Transverse colon (tissue), 4 donors: ENCODE measurements around the gene PDIA4. TPM values are rescaled to one million over a fixed set of nuclear protein-coding genes. Genes with fewer than 3 reads are reported as not detected.
"Not testable (repeated sequence)": the region's sequence is repeated elsewhere in the genome, so short reads cannot be mapped to it uniquely, and the experiment has no call there.

ENCODE experiments used
- DNase-seq: peaks from one replicate; pipeline ENCODE4 v3.0.0-alpha.2; 2019
- H3K27ac ChIP-seq, 4 donors: fragments of 200-600 bp; sonication (generic); 2 replicates each; pipeline ENCODE4 v1.5.1; 2016 to 2018; ENCODE audit warnings: inconsistent platforms in 4 of 4
- H3K27me3 ChIP-seq: fragments of 200-600 bp; sonication (generic); 2 replicates; pipeline ENCODE4 v1.5.1; 2017; ENCODE audit warnings: inconsistent platforms
- H3K36me3 ChIP-seq, 4 donors: fragments of 200-600 bp; sonication (generic); 2 replicates each; pipeline ENCODE4 v1.5.1; 2017 to 2019; ENCODE audit warnings: inconsistent platforms in 4 of 4
- H3K4me1 ChIP-seq, 4 donors: fragments of 200-600 bp; sonication (generic); 2 replicates each; pipeline ENCODE4 v1.5.1; 2017 to 2020; ENCODE audit warnings: inconsistent platforms in 4 of 4
- H3K4me3 ChIP-seq, 4 donors: fragments of 200-600 bp; sonication (generic); 1 replicate in 1 of 4; 2 replicates in 3 of 4; pipeline versions ENCODE4 v1.5.1 to v1.6.1; 2017 to 2019; ENCODE audit warnings: inconsistent platforms in 4 of 4
- H3K9me3 ChIP-seq, 2 donors: fragments of 200-600 bp; sonication (generic); 2 replicates each; pipeline ENCODE4 v1.5.1; 2017 to 2019; ENCODE audit warnings: inconsistent platforms in 2 of 2
- EP300 ChIP-seq: sonication (generic); formaldehyde crosslinking; IDR thresholded peaks from one replicate; pipeline ENCODE4 v1.6.1; 2017; ENCODE audit warnings: antibody characterized with exemption, low read depth
- POLR2A ChIP-seq: fragments of 450-650 bp; IDR thresholded peaks from one replicate; pipeline ENCODE4 v1.6.1; 2016; ENCODE audit warnings: antibody characterized with exemption, mild to moderate bottlenecking, moderate library complexity
- POLR2AphosphoS5 ChIP-seq, 3 donors: sonication (generic); formaldehyde crosslinking; IDR thresholded peaks; one replicate each; pipeline ENCODE4 v1.6.1; 2016; ENCODE audit warnings: antibody characterized with exemption in 3 of 3
- WGBS, 2 donors: methylation state at CpG; one replicate each; pipeline ENCODE4 v1.1.5; 2018; ENCODE audit warnings: low coverage in 1 of 2; 5-methylcytosine and 5-hydroxymethylcytosine counted together
- in situ Hi-C, 4 donors: fragments of 200-750 bp; cut with MboI; loops; one replicate each; pipeline versions ENCODE4 v1.15.0 to v1.15.1; 2017; ENCODE audit warnings: low sequenced_read_pairs in 3 of 4, low pct_ligation_motif_present in 1 of 4, low pct_unique_long_range_greater_than_20kb in 1 of 4
- intact Hi-C: fragments of 100-400 bp; cut with DNase I; formaldehyde crosslinking; loops from one replicate; pipeline ENCODE4 v1.15.1; 2023; ENCODE audit warnings: low total_unique reads
- total RNA-seq, 4 donors: library from RNA; depleted of rRNA; stranded (reverse); fragments of >200 nt; gene quantifications; one replicate each; pipeline ENCODE4 v1.1.0, GENCODE V29; 2016
- TF ChIP-seq, protein P1 (sequence below), 5 experiments: fragments of 200-600 bp in 3 of 5; fragments of 450-650 bp in 2 of 5; sonication (generic) in 3 of 5; IDR thresholded peaks; 1 replicate in 2 of 5; 2 replicates in 3 of 5; pipeline ENCODE4 v1.5.1; 2016 to 2017; ENCODE audit warnings: antibody characterized with exemption in 5 of 5, inconsistent platforms in 3 of 5, mild to moderate bottlenecking in 2 of 5, moderate library complexity in 1 of 5

Gene PDIA4
- total RNA-seq, 4 donors from 2014 or later: 44.5 to 79.5 (median 74.7) TPM

DNA sequence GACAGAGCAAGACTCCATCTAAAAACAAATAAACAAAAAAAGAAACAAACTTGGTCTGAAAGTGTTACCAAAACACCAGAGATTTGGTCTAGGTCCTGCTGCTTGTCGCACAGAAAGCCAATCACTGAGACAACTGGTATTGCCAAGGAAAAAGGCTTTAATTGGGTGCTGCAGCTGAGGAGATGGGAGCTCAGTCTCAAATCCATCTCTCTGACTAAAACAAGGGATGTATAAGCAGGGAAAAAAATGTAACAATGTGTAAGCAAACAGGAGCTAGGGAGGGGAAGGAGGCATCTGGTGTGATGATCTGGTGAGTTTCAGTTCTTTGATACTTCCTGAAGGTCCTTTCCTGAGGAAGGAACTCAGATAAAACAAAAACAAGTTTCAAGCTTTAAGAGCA lies 8.4 kb upstream of the PDIA4 start:
- no peaks in the 10 kb centered on the region for H3K4me1 ChIP-seq
- no peaks in the 10 kb centered on the region for H3K27me3 ChIP-seq
- TF ChIP-seq, protein P1, sequence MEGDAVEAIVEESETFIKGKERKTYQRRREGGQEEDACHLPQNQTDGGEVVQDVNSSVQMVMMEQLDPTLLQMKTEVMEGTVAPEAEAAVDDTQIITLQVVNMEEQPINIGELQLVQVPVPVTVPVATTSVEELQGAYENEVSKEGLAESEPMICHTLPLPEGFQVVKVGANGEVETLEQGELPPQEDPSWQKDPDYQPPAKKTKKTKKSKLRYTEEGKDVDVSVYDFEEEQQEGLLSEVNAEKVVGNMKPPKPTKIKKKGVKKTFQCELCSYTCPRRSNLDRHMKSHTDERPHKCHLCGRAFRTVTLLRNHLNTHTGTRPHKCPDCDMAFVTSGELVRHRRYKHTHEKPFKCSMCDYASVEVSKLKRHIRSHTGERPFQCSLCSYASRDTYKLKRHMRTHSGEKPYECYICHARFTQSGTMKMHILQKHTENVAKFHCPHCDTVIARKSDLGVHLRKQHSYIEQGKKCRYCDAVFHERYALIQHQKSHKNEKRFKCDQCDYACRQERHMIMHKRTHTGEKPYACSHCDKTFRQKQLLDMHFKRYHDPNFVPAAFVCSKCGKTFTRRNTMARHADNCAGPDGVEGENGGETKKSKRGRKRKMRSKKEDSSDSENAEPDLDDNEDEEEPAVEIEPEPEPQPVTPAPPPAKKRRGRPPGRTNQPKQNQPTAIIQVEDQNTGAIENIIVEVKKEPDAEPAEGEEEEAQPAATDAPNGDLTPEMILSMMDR (IDR thresholded peaks at IDR 0.05): no peak
- no peak for TF ChIP-seq EP300
- TF ChIP-seq POLR2AphosphoS5 (IDR thresholded peaks at IDR 0.05): no peak
- no peak for TF ChIP-seq POLR2A
- no peak overlapping the region for H3K4me3 ChIP-seq
- intact Hi-C loops (no loop called here), in situ Hi-C loops (no loop called here)
- DNase-seq: no peak
- H3K27ac ChIP-seq: no peak overlapping the region
- peaks cover 0 to 7% of the 10 kb centered on the region in 2 donors for H3K9me3 ChIP-seq
- WGBS, 2 donors: 96 to 100% methylated on average over 1 of the region's 1 CpG
- no peaks in the 10 kb centered on the region for H3K36me3 ChIP-seq

DNA sequence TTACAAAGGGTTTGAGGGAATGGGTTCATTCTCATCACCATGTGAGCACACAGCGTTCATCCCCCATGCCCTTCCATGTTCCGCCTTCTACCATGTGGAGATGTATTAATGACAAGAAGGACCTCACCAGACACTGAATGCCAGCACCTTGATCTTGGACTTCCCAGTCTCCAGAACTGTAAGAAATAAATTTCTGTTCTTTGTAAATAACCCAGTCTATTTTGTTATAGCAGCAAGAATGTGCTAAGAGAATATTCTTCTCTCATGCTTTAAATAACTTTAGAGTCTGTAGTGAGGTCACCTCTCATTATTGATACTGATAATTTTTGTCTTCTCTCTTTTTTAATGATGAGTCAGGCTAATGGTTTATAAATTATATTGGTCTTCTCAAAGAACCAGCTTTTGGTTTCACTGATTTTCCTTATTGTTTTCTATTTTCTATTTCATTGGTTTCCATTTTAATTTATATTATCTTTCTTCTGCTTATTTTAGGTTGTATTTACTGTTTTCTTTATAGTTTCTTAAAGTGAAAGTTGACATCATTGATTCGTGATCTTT lies 3.1 kb upstream of the PDIA4 start:
- WGBS, 2 donors: 97 to 100% methylated on average over 3 of the region's 3 CpGs

DNA sequence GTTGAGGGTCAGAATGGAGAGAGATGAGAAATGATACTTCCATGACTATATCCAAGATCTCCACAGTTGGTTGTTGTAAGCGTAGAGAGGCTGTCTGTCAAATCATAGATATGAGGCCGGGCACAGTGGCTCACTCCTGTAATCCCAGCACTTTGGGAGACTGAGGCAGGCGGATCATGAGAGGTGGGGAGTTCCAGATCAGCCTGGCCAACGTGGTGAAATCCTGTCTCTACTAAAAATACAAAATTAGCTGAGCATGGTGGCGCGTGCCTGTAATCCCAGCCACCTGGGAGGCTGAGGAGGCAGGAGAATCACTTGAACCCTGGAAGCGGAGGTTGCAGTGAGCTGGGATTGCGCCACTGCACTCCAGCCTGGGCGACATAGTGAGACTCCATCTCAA lies 2.1 kb upstream of the PDIA4 start:
- H3K9me3 ChIP-seq, H3K27me3 ChIP-seq, H3K27ac ChIP-seq, H3K36me3 ChIP-seq, in situ Hi-C loops, H3K4me3 ChIP-seq, DNase-seq, intact Hi-C loops: not testable (repeated sequence)
- peaks cover 7 to 29% (median 16%) of the 10 kb centered on the region in 4 donors for H3K4me1 ChIP-seq
- 92% methylated on average over 9 of the region's 9 CpGs; no CpG with 5 or more reads in 1 of the 2 donors for WGBS, 2 donors

More for the DNA sequence above, 3.1 kb upstream of the PDIA4 start:
- Histone ChIP-seq H3K27ac (no peak overlapping the region), H3K36me3 (no peaks in the 10 kb centered on the region), H3K9me3 (peaks cover 0 to under 1% of the 10 kb centered on the region in 2 donors), H3K27me3 (no peaks in the 10 kb centered on the region), H3K4me3 (no peak overlapping the region), H3K4me1 (peaks cover 7 to 21% (median 14%) of the 10 kb centered on the region in 4 donors)
- DNase-seq: no peak
- in situ Hi-C loops (no loop called here), intact Hi-C loops (no loop called here)
- no peak for TF ChIP-seq POLR2A
- no peak for TF ChIP-seq POLR2AphosphoS5 (IDR thresholded peaks at IDR 0.05)
- no peak for TF ChIP-seq EP300
- TF ChIP-seq, protein P1 (IDR thresholded peaks at IDR 0.05): no peak

DNA sequence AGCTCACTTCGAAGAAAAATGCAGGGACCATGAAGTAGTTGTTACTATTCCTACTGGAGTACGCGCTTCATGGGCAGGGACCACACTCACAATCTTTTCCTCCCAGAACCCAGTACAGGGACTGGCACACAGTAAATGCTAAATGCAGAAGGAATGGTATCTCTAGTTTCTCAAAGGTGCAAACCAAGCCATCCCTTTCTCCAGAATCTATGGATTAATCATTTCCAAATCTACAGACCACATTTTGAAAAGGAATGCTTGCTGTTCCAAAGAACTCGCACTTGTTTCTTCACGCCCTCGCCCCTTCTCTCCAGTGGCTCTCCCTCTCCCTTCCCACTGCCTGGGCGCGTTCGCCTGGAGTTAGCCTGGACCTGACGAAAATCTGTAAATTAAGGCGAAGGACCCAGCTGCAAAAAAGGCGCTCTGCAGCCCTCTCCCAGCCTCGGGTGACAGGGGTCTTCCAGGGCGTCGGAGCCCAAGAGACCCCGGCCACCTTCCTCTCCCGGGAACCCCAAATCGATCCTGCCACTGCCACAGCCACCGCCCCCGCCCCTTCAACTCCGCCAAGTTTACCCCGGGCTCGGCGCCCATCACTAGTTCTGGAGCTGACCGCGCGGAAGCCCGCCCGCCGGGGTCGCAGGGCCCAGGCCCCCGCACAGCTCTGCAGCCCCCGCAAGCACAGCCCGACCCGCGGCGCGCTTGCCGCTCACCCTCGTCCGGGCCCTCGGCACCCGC lies 527 bp downstream of the PDIA4 start:
- Histone ChIP-seq H3K9me3 (no peaks in the 10 kb centered on the region), H3K36me3 (no peaks in the 10 kb centered on the region), H3K27me3 (no peaks in the 10 kb centered on the region), H3K4me3 (peak overlapping the region; percentile 86 to 98 (median 92)), H3K27ac (peak overlapping the region; percentile 95 to 98 (median 97)), H3K4me1 (peaks cover 7 to 29% (median 16%) of the 10 kb centered on the region in 4 donors)
- in situ Hi-C loops (no loop called here), intact Hi-C loops (loop anchor here (10.0 kb wide), 1 partner anchor 687 kb away; a partner anchor contains a TSS)
- peak; percentile 28 for DNase-seq
- 0 to 1% methylated on average over 3 to 41 of the region's 43 CpGs for WGBS, 2 donors
- TF ChIP-seq POLR2AphosphoS5 (IDR thresholded peaks at IDR 0.05) (no peak), POLR2A (no peak), EP300 (no peak)
- TF ChIP-seq, protein P1 (IDR thresholded peaks at IDR 0.05): no peak
